IMR-90 (cell line): ENCODE measurements around the gene CHML. TPM values are rescaled to one million over a fixed set of nuclear protein-coding genes. Genes with fewer than 3 reads are reported as not detected.

Experiments used
- ATAC-seq: fragments of 200-7000 bp; cut with Tn5 transposase; 2 replicates; pipeline ENCODE4 v1.9.1; 2020; ENCODE audit warnings: low read depth, mild to moderate bottlenecking, moderate library complexity
- BruUV-seq: library from RNA; stranded (reverse); fragments of 400-500 nt; replicated peaks from 2 replicates; lab custom pipeline; 2021; lab: Mats Ljungman, UMichigan
- CTCF ChIA-PET: fragments of 300-600 bp; formaldehyde crosslinking; extraction: SDS; loops from one replicate; lab custom pipeline; 2021; ENCODE audit warnings: antibody characterized with exemption; lab: Yijun Ruan, JAX
- POLR2A ChIA-PET: fragments of 300-600 bp; sonication (Branson Sonifier 250); formaldehyde crosslinking; loops from one replicate; lab custom pipeline; 2022; ENCODE audit warnings: antibody characterized with exemption; ENCODE audit not compliant: unreplicated experiment; lab: Charles Lee
- DNase-seq: peaks from one replicate; pipeline ENCODE4 v3.0.0; 2013
- H2AFZ ChIP-seq: replicated peaks from 2 replicates; pipeline ENCODE3; 2013; ENCODE audit warnings: low read length, mild to moderate bottlenecking; ENCODE audit not compliant: poor library complexity
- H2AK5ac ChIP-seq: 2 replicates; pipeline ENCODE4 v1.6.1; 2013; ENCODE audit warnings: low read depth, low read length, inconsistent platforms
- H2AK9ac ChIP-seq: replicated peaks from 2 replicates; pipeline ENCODE3; 2013; ENCODE audit warnings: mild to moderate bottlenecking, low read depth, low read length, moderate library complexity; ENCODE audit not compliant: poor library complexity
- H2BK120ac ChIP-seq: 2 replicates; pipeline ENCODE4 v1.6.1; 2013; ENCODE audit warnings: low read depth, low read length, inconsistent platforms
- H2BK15ac ChIP-seq: 3 replicates; pipeline ENCODE4 v1.6.1; 2013; ENCODE audit warnings: low read depth, low read length, inconsistent platforms
- H2BK20ac ChIP-seq: 2 replicates; pipeline ENCODE4 v1.6.1; 2013; ENCODE audit warnings: low read depth, mild to moderate bottlenecking, inconsistent platforms, low read length, moderate library complexity
- H2BK5ac ChIP-seq: 2 replicates; pipeline ENCODE4 v1.6.1; 2013; ENCODE audit warnings: mild to moderate bottlenecking, low read depth, low read length, inconsistent platforms; ENCODE audit not compliant: poor library complexity, severe bottlenecking
- H3K14ac ChIP-seq: replicated peaks from 2 replicates; pipeline ENCODE4 v1.6.1; 2013; ENCODE audit warnings: low read depth, low read length, inconsistent platforms
- H3K18ac ChIP-seq: 2 replicates; pipeline ENCODE4 v1.6.1; 2013; ENCODE audit warnings: low read depth, low read length, control low read depth
- H3K23ac ChIP-seq: 2 replicates; pipeline ENCODE4 v1.6.1; 2013; ENCODE audit warnings: low read depth, low read length, inconsistent platforms
- H3K27ac ChIP-seq: 2 replicates; pipeline ENCODE4 v1.5.1; 2013; ENCODE audit warnings: mild to moderate bottlenecking, control low read depth, low read length; ENCODE audit not compliant: insufficient read depth
- H3K27me3 ChIP-seq: 2 replicates; pipeline ENCODE4 v1.6.1; 2013; ENCODE audit warnings: low read length; ENCODE audit not compliant: control insufficient read depth, insufficient read depth
- H3K36me3 ChIP-seq: 2 replicates; pipeline ENCODE4 v1.6.1; 2013; ENCODE audit warnings: low read length, mixed read lengths; ENCODE audit not compliant: control insufficient read depth, insufficient read depth
- H3K4ac ChIP-seq: 2 replicates; pipeline ENCODE4 v1.6.1; 2013; ENCODE audit warnings: low read depth, low read length, inconsistent platforms
- H3K4me1 ChIP-seq: 2 replicates; pipeline ENCODE4 v1.6.1; 2013; ENCODE audit warnings: low read length, mixed read lengths; ENCODE audit not compliant: control insufficient read depth, insufficient read depth
- H3K4me2 ChIP-seq: 2 replicates; pipeline ENCODE4 v1.6.1; 2013; ENCODE audit warnings: low read depth, mild to moderate bottlenecking, control low read depth, low read length, moderate library complexity
- H3K4me3 ChIP-seq: 2 replicates; pipeline ENCODE4 v1.5.1; 2013; ENCODE audit warnings: low read depth, mild to moderate bottlenecking, control low read depth, low read length, moderate library complexity; ENCODE audit not compliant: insufficient read depth
- H3K56ac ChIP-seq: 2 replicates; pipeline ENCODE4 v1.6.1; 2013; ENCODE audit warnings: low read length, inconsistent platforms; ENCODE audit not compliant: insufficient read depth; ENCODE audit errors: extremely low read depth
- H3K79me1 ChIP-seq, 2 experiments: 2 replicates each; pipeline ENCODE4 v1.6.1; 2013; ENCODE audit warnings: low read length in 2 of 2, inconsistent platforms in 1 of 2, low read depth in 1 of 2
- H3K9ac ChIP-seq: 2 replicates; pipeline ENCODE4 v1.6.1; 2013; ENCODE audit warnings: low read depth, low read length, control low read depth
- H3K9me1 ChIP-seq: 2 replicates; pipeline ENCODE4 v1.6.1; 2013; ENCODE audit warnings: low read length, inconsistent platforms; ENCODE audit not compliant: insufficient read depth
- H3K9me3 ChIP-seq: 2 replicates; pipeline ENCODE4 v1.6.1; 2013; ENCODE audit warnings: low read length; ENCODE audit not compliant: control insufficient read depth, insufficient read depth
- H4K20me1 ChIP-seq: 2 replicates; pipeline ENCODE4 v1.6.1; 2013; ENCODE audit warnings: low read length, inconsistent platforms; ENCODE audit not compliant: insufficient read depth
- H4K5ac ChIP-seq: 2 replicates; pipeline ENCODE4 v1.6.1; 2013; ENCODE audit warnings: mild to moderate bottlenecking, low read depth, low read length, control low read depth
- H4K8ac ChIP-seq, 2 experiments: 2 replicates each; pipeline ENCODE4 v1.6.1; 2013; ENCODE audit warnings: low read depth in 2 of 2, low read length in 2 of 2, control low read depth in 1 of 2, inconsistent platforms in 1 of 2
- H4K91ac ChIP-seq: 2 replicates; pipeline ENCODE4 v1.6.1; 2013; ENCODE audit warnings: low read depth, low read length, inconsistent platforms; ENCODE audit not compliant: insufficient read depth
- CEBPB ChIP-seq: IDR thresholded peaks from 2 replicates; pipeline ENCODE4 v1.6.1; 2012; ENCODE audit warnings: low read depth, low read length, improper control_type of control experiment
- USF2 ChIP-seq: fragments of 150-350 bp; IDR thresholded peaks from 2 replicates; pipeline ENCODE4 v1.6.1; 2017; ENCODE audit warnings: mild to moderate bottlenecking, antibody characterized with exemption, low read length, low read depth
- WGBS, 2 experiments: methylation state at CpG; one replicate each; pipeline versions ENCODE4 v1.1.5 to v1.1.7; 2013; ENCODE audit warnings: missing lambda C conversion rate in 2 of 2; ENCODE audit not compliant: insufficient read length in 1 of 2; ENCODE audit errors: extremely low coverage in 2 of 2; 5-methylcytosine and 5-hydroxymethylcytosine counted together
- dilution Hi-C: fragments of 300-500 bp; cut with HindIII; formaldehyde crosslinking; loops from one replicate; pipeline ENCODE4 v1.14.3; 2018; ENCODE audit warnings: low sequenced_read_pairs; ENCODE audit not compliant: unreplicated experiment
- in situ Hi-C: fragments of 300-500 bp; cut with MboI; formaldehyde crosslinking; loops from 3 replicates; pipeline ENCODE4 v1.14.3; 2019; ENCODE audit warnings: low sequenced_read_pairs, inconsistent platforms, mixed read lengths
- intact Hi-C: fragments of 100-400 bp; cut with micrococcal nuclease; formaldehyde crosslinking; loops from 2 replicates; pipeline ENCODE4 v1.10.0; 2022
- polyA plus RNA-seq, 3 experiments: library from polyadenylated mRNA; depleted of rRNA; stranded (reverse); fragments of >200 nt; gene quantifications; 2 replicates each; pipeline ENCODE4 v1.2.3, GENCODE V29; 2012; ENCODE audit warnings: low replicate concordance in 1 of 3
- total RNA-seq: library from RNA; depleted of rRNA; stranded (reverse); fragments of >200 nt; gene quantifications from 2 replicates; pipeline ENCODE4 v1.2.3, GENCODE V29; 2012

CHML gene
- total and polyA plus RNA-seq, 2 of the 4 experiments (the other 2 are of a cell fraction): 5.3 to 25.6 TPM

- H4K5ac ChIP-seq: no peak overlapping the region
- H3K36me3 ChIP-seq: peaks cover 3% of the 10 kb centered on the region
- H3K9ac ChIP-seq: no peak overlapping the region
- no peak overlapping the region for H3K56ac ChIP-seq
- H2AK5ac ChIP-seq: no peak overlapping the region
- no peak overlapping the region for H2BK5ac ChIP-seq
- no peak for TF ChIP-seq USF2
- TF ChIP-seq CEBPB: no peak
- H3K79me1 ChIP-seq: 0 out of 4 replicates have a peak, but pooled peaks cover 0 to 3% of the 10 kb centered on the region in 2 experiments
- no peaks in the 10 kb centered on the region for H4K20me1 ChIP-seq
- H3K4me2 ChIP-seq: no peak overlapping the region
- no peaks in the 10 kb centered on the region for H3K27me3 ChIP-seq
- H3K9me3 ChIP-seq: no peaks in the 10 kb centered on the region
- WGBS, 2 experiments: 91% methylated on average over 4 of the region's 6 CpGs; no CpG with 5 or more reads in 1 of the 2 experiments
- in situ Hi-C loops: no loop called here
- H2AFZ ChIP-seq: no peak overlapping the region
- H2BK20ac ChIP-seq: no peak overlapping the region
- ChIA-PET CTCF (no interaction called here), POLR2A (no interaction called here)
- dilution Hi-C loops: no loop called here
- H2BK120ac ChIP-seq: no peak overlapping the region
- H3K4me3 ChIP-seq: no peak overlapping the region
- H4K91ac ChIP-seq: no peak overlapping the region
- intact Hi-C loops: no loop called here
- no peak overlapping the region for H4K8ac ChIP-seq
- no peak overlapping the region for H3K4ac ChIP-seq
- ATAC-seq (no peak), DNase-seq (no peak)
- no peak overlapping the region for H3K23ac ChIP-seq
- H3K27ac ChIP-seq: no peak overlapping the region
- H2AK9ac ChIP-seq: no peak overlapping the region
- H3K9me1 ChIP-seq: peaks cover 4% of the 10 kb centered on the region
- no peak overlapping the region for H3K18ac ChIP-seq
- H2BK15ac ChIP-seq: no peak overlapping the region
- no TSS peak for BruUV-seq
- no peak overlapping the region for H3K14ac ChIP-seq
- H3K4me1 ChIP-seq: peaks cover 6% of the 10 kb centered on the region
These were observed 43.5 kb downstream of the CHML start for GRCh38 chr1:241596633-241597032.
